Panc1 (cell line): ENCODE data around the gene KRTAP5-6.

Experiments
- CTCF ChIP-seq: fragments of 450-650 bp; IDR thresholded peaks from 2 replicates; pipeline ENCODE4 v1.5.1; 2017; ENCODE audit warnings: mild to moderate bottlenecking
- POLR2AphosphoS5 ChIP-seq: IDR thresholded peaks from 2 replicates; pipeline ENCODE4 v1.6.1; 2012; ENCODE audit warnings: mild to moderate bottlenecking, low read depth, low read length, moderate library complexity
- REST ChIP-seq, 2 experiments: IDR thresholded peaks; 2 replicates each; pipeline ENCODE4 v1.6.1; 2011 to 2012; ENCODE audit warnings: low read depth in 2 of 2, control low read depth in 1 of 2, low read length in 1 of 2, mild to moderate bottlenecking in 1 of 2, moderate library complexity in 1 of 2; ENCODE audit not compliant: insufficient read depth in 1 of 2
- SIN3A ChIP-seq: IDR thresholded peaks from 2 replicates; pipeline ENCODE4 v1.6.1; 2012; ENCODE audit warnings: low read depth, mild to moderate bottlenecking, low read length, moderate library complexity, borderline replicate concordance; ENCODE audit not compliant: insufficient read depth

- TF ChIP-seq CTCF, result no peak
- no peak for TF ChIP-seq REST (IDR thresholded peaks at IDR 0.05; ENCODE audit: insufficient read depth in 1 of 2, low read depth in 2 of 2, low read length in 1 of 2)
- TF ChIP-seq POLR2AphosphoS5, result no peak
- TF ChIP-seq SIN3A, result no peak
Observed at GRCh38 chr11:1705126-1706052, 8.4 kb downstream of the KRTAP5-6 start.
